NT2/D1 (cell line): ENCODE measurements around the gene TBC1D22A.

Experiments used
- SUZ12 ChIP-seq: IDR thresholded peaks from 2 replicates; pipeline ENCODE4 v1.6.1; 2011; ENCODE audit not compliant: insufficient read length, insufficient read depth; ENCODE audit errors: extremely low read depth
- YY1 ChIP-seq: IDR thresholded peaks from 2 replicates; pipeline ENCODE4 v1.6.1; 2011; ENCODE audit not compliant: insufficient read length, insufficient read depth
- ZNF274 ChIP-seq: IDR thresholded peaks from 2 replicates; pipeline ENCODE4 v1.6.1; 2011; ENCODE audit warnings: mild to moderate bottlenecking, low read depth, low read length

DNA sequence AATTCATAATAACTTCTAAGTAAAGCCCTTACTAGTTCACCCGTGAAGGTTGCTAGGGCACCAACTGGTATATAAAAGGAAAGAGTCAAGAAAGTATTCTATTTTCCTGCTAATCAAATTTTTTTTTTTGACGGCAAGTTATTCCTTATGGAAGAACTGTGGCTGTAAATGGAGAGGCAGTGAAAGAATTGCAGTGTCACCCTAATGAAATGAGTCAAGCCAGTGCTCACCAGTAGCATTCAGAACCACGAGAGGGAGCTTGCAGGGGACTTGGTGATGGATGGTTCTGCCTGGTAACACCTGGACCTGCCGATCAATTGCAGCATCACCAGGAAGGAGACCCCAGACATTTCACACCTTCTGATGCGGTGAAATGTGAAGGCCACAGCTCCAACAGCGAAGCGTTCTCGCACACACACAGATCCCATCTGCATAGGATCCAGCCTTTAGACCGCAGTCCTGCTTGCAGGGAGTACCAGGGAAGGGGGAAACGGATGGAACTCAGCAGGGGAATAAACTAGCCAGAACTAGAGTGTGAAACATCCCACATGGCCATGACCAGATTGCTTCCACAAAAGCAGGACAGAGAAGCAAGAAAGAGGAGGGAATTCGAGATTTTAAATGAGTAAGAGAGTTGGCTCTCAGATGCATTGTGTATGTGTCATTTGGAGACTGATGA is 326.2 kb downstream of the TBC1D22A start:
- TF ChIP-seq ZNF274 = no peak
- no peak for TF ChIP-seq SUZ12
- TF ChIP-seq YY1 = no peak
